ENCODE measurements around the gene EEPD1.

The EEPD1 gene

DNA sequence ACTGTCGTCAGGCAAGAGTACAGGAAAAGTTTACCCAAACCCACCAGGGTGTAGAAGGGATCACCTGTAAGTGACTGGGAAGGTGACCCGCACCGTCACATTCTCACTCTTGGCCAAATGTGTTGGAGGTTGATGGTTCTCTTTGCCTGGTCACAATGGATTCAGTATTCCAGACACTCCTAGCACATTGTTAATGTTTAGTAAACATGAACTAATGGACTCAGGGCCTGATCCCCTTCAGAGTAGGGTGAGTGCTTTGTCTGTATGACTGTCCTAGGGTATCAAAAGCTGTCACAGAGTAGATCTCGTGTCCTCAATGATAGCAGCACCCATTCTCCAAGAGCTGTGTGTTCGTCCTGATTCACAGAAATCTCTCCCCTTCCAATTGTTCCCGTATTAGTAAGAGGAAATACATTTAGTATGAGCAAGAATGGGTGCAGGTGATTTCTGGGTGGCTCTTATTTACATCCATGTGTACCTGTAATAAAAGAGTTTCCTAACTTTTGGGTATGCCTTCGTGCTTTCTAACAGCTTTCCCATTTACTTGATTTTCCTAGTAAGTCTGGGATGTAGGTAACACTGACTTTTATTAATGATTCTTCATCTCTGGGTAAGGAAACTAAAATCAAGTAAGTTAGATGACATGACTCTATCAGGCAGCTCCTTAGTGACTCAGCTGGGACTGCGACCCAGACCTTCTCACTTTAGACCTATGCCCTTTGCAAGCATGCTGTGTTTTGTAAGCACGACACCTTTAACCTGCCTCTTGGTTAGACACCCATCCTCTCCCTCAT lies 4.7 kb downstream of the EEPD1 start:
- H3K27me3 Mint-ChIP-seq (ENCODE audit: low read depth, poor library complexity) = peaks cover 12% of the 10 kb centered on the region
- H3K27ac Mint-ChIP-seq = no peak overlapping the region
- TF ChIP-seq, protein P1, sequence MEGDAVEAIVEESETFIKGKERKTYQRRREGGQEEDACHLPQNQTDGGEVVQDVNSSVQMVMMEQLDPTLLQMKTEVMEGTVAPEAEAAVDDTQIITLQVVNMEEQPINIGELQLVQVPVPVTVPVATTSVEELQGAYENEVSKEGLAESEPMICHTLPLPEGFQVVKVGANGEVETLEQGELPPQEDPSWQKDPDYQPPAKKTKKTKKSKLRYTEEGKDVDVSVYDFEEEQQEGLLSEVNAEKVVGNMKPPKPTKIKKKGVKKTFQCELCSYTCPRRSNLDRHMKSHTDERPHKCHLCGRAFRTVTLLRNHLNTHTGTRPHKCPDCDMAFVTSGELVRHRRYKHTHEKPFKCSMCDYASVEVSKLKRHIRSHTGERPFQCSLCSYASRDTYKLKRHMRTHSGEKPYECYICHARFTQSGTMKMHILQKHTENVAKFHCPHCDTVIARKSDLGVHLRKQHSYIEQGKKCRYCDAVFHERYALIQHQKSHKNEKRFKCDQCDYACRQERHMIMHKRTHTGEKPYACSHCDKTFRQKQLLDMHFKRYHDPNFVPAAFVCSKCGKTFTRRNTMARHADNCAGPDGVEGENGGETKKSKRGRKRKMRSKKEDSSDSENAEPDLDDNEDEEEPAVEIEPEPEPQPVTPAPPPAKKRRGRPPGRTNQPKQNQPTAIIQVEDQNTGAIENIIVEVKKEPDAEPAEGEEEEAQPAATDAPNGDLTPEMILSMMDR (IDR thresholded peaks at IDR 0.05) = no peak
- H3K4me1 Mint-ChIP-seq = peaks cover 65% of the 10 kb centered on the region
- H3K36me3 Mint-ChIP-seq (ENCODE audit: low read depth) = no peaks in the 10 kb centered on the region
- DNase-seq = no peak
- H3K4me3 Mint-ChIP-seq = no peak overlapping the region
- no peaks in the 10 kb centered on the region for H3K9me3 Mint-ChIP-seq

DNA sequence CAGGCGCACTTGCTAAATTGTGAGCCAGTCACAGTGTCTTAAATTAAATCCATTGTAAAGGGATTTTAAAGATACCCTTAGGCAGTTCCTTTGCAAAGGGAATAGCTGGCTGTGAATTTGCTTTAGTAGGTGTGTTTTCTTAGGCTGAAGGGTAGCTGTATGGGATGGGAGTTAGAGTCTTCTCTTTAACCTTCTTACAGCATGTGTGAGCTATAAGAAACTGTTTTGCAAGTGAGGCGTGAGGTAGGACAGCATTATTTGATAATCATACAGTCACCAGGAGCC lies 5.2 kb downstream of the EEPD1 start:
- Mint-ChIP-seq H3K36me3 (ENCODE audit: low read depth) (no peaks in the 10 kb centered on the region), H3K9me3 (no peaks in the 10 kb centered on the region), H3K4me1 (peaks cover 70% of the 10 kb centered on the region), H3K4me3 (no peak overlapping the region), H3K27ac (no peak overlapping the region), H3K27me3 (ENCODE audit: low read depth, poor library complexity) (peaks cover 12% of the 10 kb centered on the region)
- TF ChIP-seq, protein P1 (IDR thresholded peaks at IDR 0.05) = no peak
- no peak for DNase-seq

DNA sequence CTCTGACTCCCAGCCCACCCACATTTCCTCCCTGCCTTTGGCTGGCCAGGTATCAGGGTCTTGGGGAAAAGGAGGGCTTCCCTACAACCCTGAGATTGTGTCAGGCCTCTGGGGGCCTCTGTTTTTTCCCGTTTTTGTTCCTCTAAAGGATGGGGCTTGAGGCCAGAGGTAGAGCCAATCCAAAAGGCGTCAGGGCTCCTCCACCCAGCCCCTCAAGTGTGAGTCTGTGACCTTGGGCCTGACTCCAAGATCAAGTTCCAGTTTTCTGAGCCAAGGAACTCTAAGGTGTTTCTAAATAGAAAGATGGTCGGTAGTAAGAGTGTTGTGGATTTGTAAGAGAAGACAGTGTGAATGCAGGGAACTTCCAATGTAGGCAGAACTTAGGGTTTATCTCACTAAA lies 6.6 kb downstream of the EEPD1 start:
- no peak for DNase-seq
- TF ChIP-seq, protein P1 (IDR thresholded peaks at IDR 0.05) = no peak
- H3K4me3 Mint-ChIP-seq = no peak overlapping the region
- H3K36me3 Mint-ChIP-seq (ENCODE audit: low read depth) = no peaks in the 10 kb centered on the region
- no peak overlapping the region for H3K27ac Mint-ChIP-seq
- H3K4me1 Mint-ChIP-seq = peaks cover 63% of the 10 kb centered on the region
- H3K27me3 Mint-ChIP-seq (ENCODE audit: low read depth, poor library complexity) = peaks cover 12% of the 10 kb centered on the region
- no peaks in the 10 kb centered on the region for H3K9me3 Mint-ChIP-seq

DNA sequence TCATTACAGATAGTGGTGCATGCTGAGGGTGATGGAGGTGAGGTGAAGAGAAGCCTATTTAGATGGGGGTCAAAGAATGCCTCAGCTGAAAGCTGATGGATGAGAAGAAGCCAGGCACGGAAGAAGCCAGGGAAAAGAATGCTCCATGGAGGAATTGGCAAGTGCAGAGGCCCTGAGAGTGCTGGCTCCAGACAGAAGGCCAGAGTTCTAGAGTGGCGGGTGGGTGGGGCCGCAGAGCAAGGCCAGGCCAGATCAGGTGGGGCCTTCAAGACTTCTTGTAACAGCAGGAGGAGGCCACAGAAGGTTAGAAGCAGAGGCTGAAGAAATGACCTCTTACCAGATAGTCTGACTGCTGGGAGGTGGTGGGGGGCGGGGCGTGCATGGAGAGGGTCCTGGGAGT lies 7.3 kb downstream of the EEPD1 start:
- DNase-seq = no peak
- no peaks in the 10 kb centered on the region for H3K36me3 Mint-ChIP-seq (ENCODE audit: low read depth)
- peaks cover 59% of the 10 kb centered on the region for H3K4me1 Mint-ChIP-seq
- TF ChIP-seq, protein P1 (IDR thresholded peaks at IDR 0.05) = no peak
- H3K27ac Mint-ChIP-seq = no peak overlapping the region
- H3K4me3 Mint-ChIP-seq = no peak overlapping the region
- no peaks in the 10 kb centered on the region for H3K9me3 Mint-ChIP-seq
- H3K27me3 Mint-ChIP-seq (ENCODE audit: low read depth, poor library complexity) = peaks cover 12% of the 10 kb centered on the region

DNA sequence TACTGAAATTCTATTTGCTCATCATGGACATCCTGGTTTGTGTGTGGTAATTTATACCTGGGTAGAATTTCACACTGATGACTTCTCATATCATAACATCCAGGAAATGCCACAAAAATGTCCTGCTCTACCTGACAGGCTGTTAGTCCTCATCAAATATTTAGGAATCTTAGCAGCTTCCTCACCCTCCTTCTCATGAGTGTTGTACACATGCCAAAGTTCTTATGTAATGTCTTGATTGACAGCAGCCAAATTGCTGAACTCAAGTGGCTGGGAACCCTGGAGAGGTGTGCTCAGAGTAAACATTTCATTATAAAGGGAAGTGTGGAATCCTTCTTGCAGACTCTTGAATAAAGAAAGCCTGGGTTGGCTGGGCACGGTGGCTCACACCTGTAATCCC lies 8.9 kb downstream of the EEPD1 start:
- DNase-seq = no peak
- TF ChIP-seq, protein P1 (IDR thresholded peaks at IDR 0.05) = no peak
- no peaks in the 10 kb centered on the region for H3K36me3 Mint-ChIP-seq (ENCODE audit: low read depth)
- no peaks in the 10 kb centered on the region for H3K9me3 Mint-ChIP-seq
- H3K4me3 Mint-ChIP-seq = no peak overlapping the region
- H3K27me3 Mint-ChIP-seq (ENCODE audit: low read depth, poor library complexity) = peaks cover 8% of the 10 kb centered on the region
- peaks cover 47% of the 10 kb centered on the region for H3K4me1 Mint-ChIP-seq
- H3K27ac Mint-ChIP-seq = no peak overlapping the region

DNA sequence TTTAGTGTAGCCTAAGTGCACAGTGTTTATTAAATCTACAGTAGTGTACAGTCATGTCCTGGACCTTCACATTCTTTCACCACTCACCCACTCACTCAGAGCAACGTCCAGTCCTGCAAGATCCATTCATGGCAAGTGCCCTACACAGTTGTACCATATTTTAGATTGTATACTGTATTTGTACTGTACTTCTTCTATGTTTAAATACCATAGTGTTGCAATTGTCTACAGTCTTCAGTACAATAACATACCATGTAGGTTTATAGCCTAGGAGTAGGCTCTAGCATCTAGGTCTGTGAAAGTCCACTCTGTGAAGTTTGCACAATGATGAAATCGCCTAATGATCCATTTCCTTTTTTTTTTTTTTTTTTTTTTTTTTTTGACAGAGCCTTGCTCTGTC lies 12.0 kb downstream of the EEPD1 start:
- Mint-ChIP-seq H3K9me3 (no peaks in the 10 kb centered on the region), H3K27me3 (ENCODE audit: low read depth, poor library complexity) (peaks cover 5% of the 10 kb centered on the region), H3K4me1 (peaks cover 36% of the 10 kb centered on the region), H3K36me3 (ENCODE audit: low read depth) (no peaks in the 10 kb centered on the region), H3K27ac (no peak overlapping the region), H3K4me3 (no peak overlapping the region)
- TF ChIP-seq, protein P1 (IDR thresholded peaks at IDR 0.05) = no peak
- no peak for DNase-seq
